Measurements from ENCODE around the gene CYB561A3. TPM values are rescaled to one million over a fixed set of nuclear protein-coding genes. Genes with fewer than 3 reads are reported as not detected.

CYB561A3 gene
- total RNA-seq, 1 experiment from 2014 or later = 59.9 TPM

DNA sequence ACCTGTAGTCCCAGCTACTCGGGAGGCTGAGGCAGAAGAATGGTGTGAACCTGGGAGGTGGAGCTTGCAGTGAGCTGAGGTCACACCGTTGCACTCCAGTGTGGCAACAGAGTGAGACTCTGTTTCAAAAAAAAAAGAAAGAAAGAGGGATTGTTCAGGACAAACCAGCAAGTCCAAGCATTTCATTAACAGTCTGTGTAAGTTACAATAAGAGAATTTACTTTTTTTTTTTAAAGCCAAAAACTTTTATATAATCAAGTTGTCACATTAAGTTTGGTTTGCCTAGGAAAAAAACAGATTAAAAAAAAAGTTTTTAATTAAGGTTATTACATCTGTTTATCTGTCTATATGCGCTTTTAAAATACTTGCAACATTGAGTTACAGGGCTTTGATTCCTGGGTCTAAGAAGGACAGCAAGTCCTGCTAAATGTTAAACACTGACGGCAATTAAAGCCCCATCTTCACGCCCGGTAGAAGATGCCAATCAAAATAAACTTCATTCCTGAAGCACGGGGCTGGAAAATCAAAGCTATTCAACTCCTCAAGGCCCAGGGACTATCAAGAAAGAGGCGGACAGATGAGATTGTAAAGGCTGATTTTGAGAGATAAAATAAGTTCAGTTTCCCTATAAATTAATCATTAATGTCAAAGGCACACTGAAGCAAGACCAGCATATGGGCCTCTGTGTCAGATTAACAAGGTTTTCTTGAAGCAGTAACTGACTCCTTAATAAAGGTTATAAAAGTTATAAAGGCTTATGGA lies 11.2 kb upstream of the CYB561A3 start:
- in situ Hi-C loops (cut with HindIII; ENCODE audit: low pct_unique_long_range_greater_than_20kb, low sequenced_read_pairs) = no loop called here
- DNase-seq (ENCODE audit: low read depth) = no peak

DNA sequence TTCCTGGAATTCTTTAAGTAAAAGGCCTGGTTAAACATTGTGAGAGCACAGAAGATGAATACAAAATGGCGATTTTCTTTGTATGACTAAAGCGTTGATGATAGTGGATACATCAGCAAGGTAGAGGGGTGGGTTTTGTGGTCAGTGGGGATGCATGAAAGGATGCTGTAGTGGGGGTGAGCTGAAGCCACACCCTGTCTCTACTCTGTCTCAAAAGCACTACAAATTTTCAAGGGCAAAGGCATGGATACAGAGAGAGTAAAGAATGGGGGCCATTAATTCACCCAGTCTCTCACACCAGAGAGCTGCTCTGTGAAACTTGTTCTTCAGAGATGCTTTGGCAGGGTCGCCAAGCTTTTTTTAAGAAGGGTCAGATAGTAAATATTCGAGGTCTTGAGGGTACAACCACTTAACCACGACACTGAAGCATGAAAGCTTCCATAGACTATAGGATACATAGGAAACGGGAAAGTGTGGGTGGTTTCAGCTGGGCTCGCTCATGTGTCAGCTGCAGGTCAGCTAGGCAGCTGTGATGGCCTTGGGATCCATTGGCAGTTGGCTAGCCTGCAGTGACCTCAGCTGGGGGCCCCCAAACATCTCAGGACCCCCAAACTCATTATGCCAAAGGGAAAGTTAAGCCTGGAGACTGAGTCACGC lies 8.8 kb upstream of the CYB561A3 start:
- in situ Hi-C loops (cut with HindIII; ENCODE audit: low pct_unique_long_range_greater_than_20kb, low sequenced_read_pairs) = no loop called here
- DNase-seq (ENCODE audit: low read depth) = no peak

DNA sequence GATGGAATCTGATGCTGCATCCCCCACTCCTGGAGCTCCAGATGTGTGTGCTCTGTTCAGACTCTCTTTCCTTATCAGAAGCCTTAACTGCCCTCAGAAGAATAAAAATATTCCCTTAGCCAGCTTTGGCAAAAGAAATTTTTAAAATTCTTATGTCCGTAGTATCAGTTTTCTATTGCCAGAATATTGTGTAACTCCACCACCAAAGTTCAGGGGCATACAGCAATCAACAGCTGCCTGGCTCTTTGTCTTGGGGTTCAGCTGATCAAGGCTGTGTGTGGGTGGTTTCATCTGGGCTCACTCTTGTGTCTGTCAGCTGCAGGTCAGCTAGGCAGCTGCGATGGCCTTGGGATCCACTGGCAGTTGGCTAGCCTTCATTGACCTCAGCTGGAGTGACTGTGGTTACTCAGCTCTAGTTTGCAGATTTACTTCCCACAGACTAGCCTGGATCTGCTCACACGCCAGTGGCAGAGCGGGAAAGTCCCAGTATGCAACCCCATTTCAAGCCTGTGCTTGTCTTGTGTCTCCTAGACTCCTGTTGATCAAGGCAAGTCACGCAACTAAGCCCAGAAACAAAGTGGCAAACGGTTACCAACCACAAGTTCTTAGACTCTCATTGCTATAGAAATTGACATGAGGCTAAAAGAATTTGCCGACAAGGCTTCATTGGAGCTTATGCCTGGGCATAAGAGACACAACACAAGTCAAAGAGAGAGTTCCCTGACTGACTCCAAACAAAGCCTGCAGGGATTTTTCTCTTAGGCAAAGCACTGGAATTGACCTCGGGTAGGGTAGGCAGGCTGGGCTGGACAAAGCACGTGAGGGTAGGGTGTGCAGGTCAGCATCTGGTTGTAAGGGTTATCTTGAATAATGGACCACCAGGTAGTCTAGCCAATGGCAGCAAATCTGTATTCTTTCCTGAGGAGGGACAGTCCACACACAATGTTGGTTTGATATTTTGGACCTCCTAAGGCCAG lies 8.0 kb upstream of the CYB561A3 start:
- DNase-seq (ENCODE audit: low read depth) = peak; percentile 66
- in situ Hi-C loops (cut with HindIII; ENCODE audit: low pct_unique_long_range_greater_than_20kb, low sequenced_read_pairs) = no loop called here

- in situ Hi-C loops (cut with HindIII; ENCODE audit: low pct_unique_long_range_greater_than_20kb, low sequenced_read_pairs) = no loop called here
- no peak for DNase-seq (ENCODE audit: low read depth)
These were observed 7.0 kb upstream of the CYB561A3 start for GRCh38 chr11:61368646-61369045.

- in situ Hi-C loops (cut with HindIII; ENCODE audit: low pct_unique_long_range_greater_than_20kb, low sequenced_read_pairs) = no loop called here
These were observed 5.7 kb upstream of the CYB561A3 start for GRCh38 chr11:61367406-61367805.

DNA sequence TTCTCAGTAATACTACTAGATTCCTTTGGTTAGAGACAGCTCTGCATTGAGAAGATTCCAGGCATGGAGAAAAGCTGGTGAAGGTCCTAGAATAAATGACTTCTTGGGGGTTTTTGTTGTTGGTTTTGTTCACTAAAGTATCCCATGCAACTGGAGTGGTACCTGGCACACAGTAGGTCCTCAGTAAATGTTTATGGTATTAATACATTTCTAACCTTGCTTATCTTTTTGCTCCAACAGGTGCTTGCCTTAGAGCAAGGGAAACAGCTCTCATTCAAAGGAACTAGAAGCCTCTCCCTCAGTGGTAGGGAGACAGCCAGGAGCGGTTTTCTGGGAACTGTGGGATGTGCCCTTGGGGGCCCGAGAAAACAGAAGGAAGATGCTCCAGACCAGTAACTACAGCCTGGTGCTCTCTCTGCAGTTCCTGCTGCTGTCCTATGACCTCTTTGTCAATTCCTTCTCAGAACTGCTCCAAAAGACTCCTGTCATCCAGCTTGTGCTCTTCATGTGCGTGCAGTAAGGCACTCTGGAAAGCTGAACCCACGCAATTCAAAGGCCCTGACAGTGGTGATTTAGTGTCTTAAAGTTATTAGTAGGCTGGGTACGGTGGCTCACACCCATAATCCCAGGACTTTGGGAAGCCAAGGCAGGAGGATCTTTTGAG lies 2.5 kb upstream of the CYB561A3 start:
- no peak for DNase-seq (ENCODE audit: low read depth)
- in situ Hi-C loops (cut with HindIII; ENCODE audit: low pct_unique_long_range_greater_than_20kb, low sequenced_read_pairs) = no loop called here

More at GRCh38 chr11:61367406-61367805, 5.7 kb upstream of the CYB561A3 start:
- no peak for DNase-seq (ENCODE audit: low read depth)

GRCh38 chr11:61362542-61362875 lies 827 bp upstream of the CYB561A3 start:
- in situ Hi-C loops (cut with HindIII; ENCODE audit: low pct_unique_long_range_greater_than_20kb, low sequenced_read_pairs) = no loop called here
- no peak for DNase-seq (ENCODE audit: low read depth)

GRCh38 chr11:61361237-61361740 lies 393 bp downstream of the CYB561A3 start:
- DNase-seq (ENCODE audit: low read depth) = no peak
- in situ Hi-C loops (cut with HindIII; ENCODE audit: low pct_unique_long_range_greater_than_20kb, low sequenced_read_pairs) = no loop called here

GRCh38 chr11:61359516-61359915 lies 2.2 kb downstream of the CYB561A3 start:
- in situ Hi-C loops (cut with HindIII; ENCODE audit: low pct_unique_long_range_greater_than_20kb, low sequenced_read_pairs) = no loop called here
- no peak for DNase-seq (ENCODE audit: low read depth)

GRCh38 chr11:61358566-61358965 lies 3.1 kb downstream of the CYB561A3 start:
- in situ Hi-C loops (cut with HindIII; ENCODE audit: low pct_unique_long_range_greater_than_20kb, low sequenced_read_pairs) = no loop called here
- no peak for DNase-seq (ENCODE audit: low read depth)

DNA sequence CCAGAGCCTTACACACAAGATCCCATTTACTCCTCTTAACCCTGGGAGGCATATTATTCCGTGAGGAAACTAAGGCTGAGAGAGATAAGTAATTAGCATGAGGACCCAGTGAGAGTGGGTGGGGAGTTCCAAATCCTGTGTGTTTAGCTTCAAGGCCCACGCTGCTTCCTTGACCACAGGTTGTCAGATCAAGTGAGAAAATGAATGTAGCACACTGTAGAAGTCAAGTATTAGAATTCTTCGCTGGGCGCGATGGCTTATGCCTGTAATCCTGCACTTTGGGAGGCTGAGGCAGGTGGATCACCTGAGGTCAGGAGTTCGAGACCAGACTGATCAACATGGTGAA lies 3.8 kb downstream of the CYB561A3 start:
- DNase-seq (ENCODE audit: low read depth) = no peak
- in situ Hi-C loops (cut with HindIII; ENCODE audit: low pct_unique_long_range_greater_than_20kb, low sequenced_read_pairs) = no loop called here

GRCh38 chr11:61357233-61357893 lies 4.3 kb downstream of the CYB561A3 start:
- no peak for DNase-seq (ENCODE audit: low read depth)
- in situ Hi-C loops (cut with HindIII; ENCODE audit: low pct_unique_long_range_greater_than_20kb, low sequenced_read_pairs) = no loop called here

- no peak for DNase-seq (ENCODE audit: low read depth)
- in situ Hi-C loops (cut with HindIII; ENCODE audit: low pct_unique_long_range_greater_than_20kb, low sequenced_read_pairs) = no loop called here
These were observed 5.0 kb downstream of the CYB561A3 start for GRCh38 chr11:61356706-61357105.

- in situ Hi-C loops (cut with HindIII; ENCODE audit: low pct_unique_long_range_greater_than_20kb, low sequenced_read_pairs) = no loop called here
- DNase-seq (ENCODE audit: low read depth) = no peak
These were observed 7.5 kb downstream of the CYB561A3 start for GRCh38 chr11:61354208-61354607.

- in situ Hi-C loops (cut with HindIII; ENCODE audit: low pct_unique_long_range_greater_than_20kb, low sequenced_read_pairs) = no loop called here
- DNase-seq (ENCODE audit: low read depth) = no peak
These were observed 8.3 kb downstream of the CYB561A3 start for GRCh38 chr11:61353131-61354067.

DNA sequence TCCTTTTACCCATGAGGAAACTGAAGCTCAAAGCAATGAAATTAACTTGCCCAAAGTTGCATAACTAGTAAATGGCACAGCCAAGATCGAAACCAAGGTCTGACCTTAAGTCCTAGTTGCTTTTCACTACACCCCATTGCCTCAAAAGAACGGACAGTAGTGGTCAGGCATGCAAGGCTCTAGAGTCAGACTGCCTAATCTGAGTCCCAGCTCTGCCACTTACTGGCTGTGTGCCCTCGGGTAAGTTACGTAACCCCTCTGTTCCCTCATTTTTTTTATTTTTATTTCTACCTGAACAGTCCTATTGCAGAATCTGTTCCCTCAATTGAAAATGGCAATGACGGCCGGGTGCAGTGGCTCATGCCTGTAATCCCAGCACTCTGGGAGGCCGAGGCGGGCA lies 9.6 kb downstream of the CYB561A3 start:
- in situ Hi-C loops (cut with HindIII; ENCODE audit: low pct_unique_long_range_greater_than_20kb, low sequenced_read_pairs) = no loop called here
- no peak for DNase-seq (ENCODE audit: low read depth)

- in situ Hi-C loops (cut with HindIII; ENCODE audit: low pct_unique_long_range_greater_than_20kb, low sequenced_read_pairs) = no loop called here
- no peak for DNase-seq (ENCODE audit: low read depth)
These were observed 10.9 kb downstream of the CYB561A3 start for GRCh38 chr11:61350803-61351202.

All from Caki2 (cell line).